NT2/D1 (cell line): ENCODE data around the gene MAPK9.
A peak's percentile ranks its signal among the peaks of the same experiment; 100 is the strongest.

Source experiments
- DNase-seq: peaks from one replicate; pipeline ENCODE4 v3.0.0-alpha.2; 2011; ENCODE audit warnings: low read depth, low spot score
- H3K27me3 ChIP-seq: 2 replicates; pipeline ENCODE4 v1.6.0; 2011; ENCODE audit warnings: mild to moderate bottlenecking; ENCODE audit not compliant: insufficient read length, insufficient read depth
- H3K36me3 ChIP-seq: 2 replicates; pipeline ENCODE4 v1.6.1; 2011; ENCODE audit warnings: mild to moderate bottlenecking, low read length, mixed read lengths; ENCODE audit not compliant: insufficient read depth, insufficient read length
- H3K4me1 ChIP-seq: 2 replicates; pipeline ENCODE4 v1.5.1; 2011; ENCODE audit not compliant: insufficient read depth, insufficient read length
- H3K4me3 ChIP-seq: 2 replicates; pipeline ENCODE4 v1.5.1; 2011; ENCODE audit warnings: low read depth; ENCODE audit not compliant: insufficient read length
- H3K9ac ChIP-seq: 2 replicates; pipeline ENCODE4 v1.6.0; 2011; ENCODE audit warnings: low read depth; ENCODE audit not compliant: insufficient read length
- H3K9me3 ChIP-seq: 2 replicates; pipeline ENCODE4 v1.5.1; 2011; ENCODE audit warnings: mild to moderate bottlenecking, low read length; ENCODE audit not compliant: insufficient read depth
- SUZ12 ChIP-seq: IDR thresholded peaks from 2 replicates; pipeline ENCODE4 v1.6.1; 2011; ENCODE audit not compliant: insufficient read length, insufficient read depth; ENCODE audit errors: extremely low read depth
- YY1 ChIP-seq: IDR thresholded peaks from 2 replicates; pipeline ENCODE4 v1.6.1; 2011; ENCODE audit not compliant: insufficient read length, insufficient read depth
- ZNF274 ChIP-seq: IDR thresholded peaks from 2 replicates; pipeline ENCODE4 v1.6.1; 2011; ENCODE audit warnings: mild to moderate bottlenecking, low read depth, low read length

Gene MAPK9

GRCh38 chr5:180198208-180198607 lies 93.7 kb downstream of the MAPK9 start:
- Histone ChIP-seq H3K9me3 (no peaks in the 10 kb centered on the region), H3K36me3 (no peaks in the 10 kb centered on the region), H3K4me3 (no peak overlapping the region), H3K4me1 (no peaks in the 10 kb centered on the region), H3K9ac (no peak overlapping the region), H3K27me3 (no peaks in the 10 kb centered on the region)
- TF ChIP-seq ZNF274 (no peak), YY1 (no peak), SUZ12 (no peak)
- DNase-seq, result no peak

GRCh38 chr5:180197016-180197702 lies 94.7 kb downstream of the MAPK9 start:
- Histone ChIP-seq H3K27me3 (no peaks in the 10 kb centered on the region), H3K9me3 (no peaks in the 10 kb centered on the region), H3K36me3 (no peaks in the 10 kb centered on the region), H3K9ac (no peak overlapping the region), H3K4me1 (no peaks in the 10 kb centered on the region), H3K4me3 (no peak overlapping the region)
- no peak for TF ChIP-seq YY1
- no peak for TF ChIP-seq SUZ12
- TF ChIP-seq ZNF274, result no peak
- DNase-seq, result no peak

- Histone ChIP-seq H3K9ac (peak overlapping the region; percentile 21), H3K9me3 (no peaks in the 10 kb centered on the region), H3K4me1 (no peaks in the 10 kb centered on the region), H3K4me3 (no peak overlapping the region), H3K36me3 (no peaks in the 10 kb centered on the region), H3K27me3 (no peaks in the 10 kb centered on the region)
- no peak for TF ChIP-seq ZNF274
- no peak for TF ChIP-seq YY1
- TF ChIP-seq SUZ12, result no peak
- no peak for DNase-seq
Observed at GRCh38 chr5:180194410-180195345, 97.2 kb downstream of the MAPK9 start.

- Histone ChIP-seq H3K4me3 (no peak overlapping the region), H3K27me3 (no peaks in the 10 kb centered on the region), H3K36me3 (no peaks in the 10 kb centered on the region), H3K4me1 (no peaks in the 10 kb centered on the region), H3K9me3 (no peaks in the 10 kb centered on the region), H3K9ac (no peak overlapping the region)
- DNase-seq, result no peak
- TF ChIP-seq SUZ12 (no peak), ZNF274 (no peak), YY1 (no peak)
Observed at GRCh38 chr5:180193749-180194375, 98.0 kb downstream of the MAPK9 start.

GRCh38 chr5:180191716-180192115 lies 100.2 kb downstream of the MAPK9 start:
- no peaks in the 10 kb centered on the region for H3K27me3 ChIP-seq
- TF ChIP-seq YY1, result no peak
- TF ChIP-seq SUZ12, result no peak
- TF ChIP-seq ZNF274, result no peak
- no peaks in the 10 kb centered on the region for H3K9me3 ChIP-seq
- H3K36me3 ChIP-seq, result no peaks in the 10 kb centered on the region
- no peak overlapping the region for H3K4me3 ChIP-seq
- H3K4me1 ChIP-seq, result no peaks in the 10 kb centered on the region
- DNase-seq, result no peak
- H3K9ac ChIP-seq, result no peak overlapping the region

GRCh38 chr5:180187767-180188166 lies 104.1 kb downstream of the MAPK9 start:
- TF ChIP-seq YY1 (no peak), SUZ12 (no peak), ZNF274 (no peak)
- H3K4me3 ChIP-seq, result no peak overlapping the region
- H3K9ac ChIP-seq, result no peak overlapping the region
- no peak for DNase-seq
- no peaks in the 10 kb centered on the region for H3K9me3 ChIP-seq
- H3K27me3 ChIP-seq, result no peaks in the 10 kb centered on the region
- no peaks in the 10 kb centered on the region for H3K4me1 ChIP-seq
- no peaks in the 10 kb centered on the region for H3K36me3 ChIP-seq
